Mucosa of rectum (tissue), 2 donors: Measurements from ENCODE around the gene PRDM2.

Experiments
- H3K27ac ChIP-seq, 2 donors: one replicate each; pipeline ENCODE4 v1.7.0; 2013; ENCODE audit warnings: inconsistent platforms in 2 of 2, low read depth in 2 of 2, low read length in 2 of 2
- H3K27me3 ChIP-seq, 2 donors: one replicate each; pipeline ENCODE4 v1.7.0; 2013; ENCODE audit warnings: low read length in 2 of 2; ENCODE audit not compliant: control insufficient read depth in 2 of 2, insufficient read depth in 2 of 2
- H3K36me3 ChIP-seq, 2 donors: one replicate each; pipeline ENCODE4 v1.7.0; 2013; ENCODE audit warnings: low read length in 2 of 2; ENCODE audit not compliant: control insufficient read depth in 2 of 2, insufficient read depth in 2 of 2
- H3K4me1 ChIP-seq, 2 donors: one replicate each; pipeline ENCODE4 v1.7.0; 2013; ENCODE audit warnings: low read length in 2 of 2, mild to moderate bottlenecking in 1 of 2; ENCODE audit not compliant: control insufficient read depth in 2 of 2, insufficient read depth in 2 of 2
- H3K4me3 ChIP-seq, 2 donors: one replicate each; pipeline ENCODE4 v1.7.0; 2013; ENCODE audit warnings: low read length in 2 of 2
- H3K9ac ChIP-seq, 2 donors: one replicate each; pipeline ENCODE4 v1.7.0; 2013; ENCODE audit warnings: low read length in 2 of 2, low read depth in 1 of 2, mild to moderate bottlenecking in 1 of 2
- H3K9me3 ChIP-seq, 2 donors: one replicate each; pipeline ENCODE4 v1.7.0; 2013; ENCODE audit warnings: low read length in 2 of 2; ENCODE audit not compliant: control insufficient read depth in 2 of 2
- donor health status: healthy.
- donor health status: Normal muscosa, but diverticular disease.

PRDM2 gene

GRCh38 chr1:13730751-13731482 is 30.9 kb downstream of the PRDM2 start:
- Histone ChIP-seq H3K9me3 (no peaks in the 10 kb centered on the region), H3K27me3 (no peaks in the 10 kb centered on the region), H3K4me3 (peak overlapping the region; percentile 1 to 64), H3K27ac (peak overlapping the region; percentile 60 to 79), H3K9ac (peak overlapping the region; percentile 2 to 5), H3K36me3 (no peaks in the 10 kb centered on the region), H3K4me1 (peaks cover 4 to 8% of the 10 kb centered on the region in 2 donors)

- Histone ChIP-seq H3K27me3 (no peaks in the 10 kb centered on the region), H3K27ac (peak overlapping the region in 1 of 2 donors; percentile 15), H3K4me3 (no peak overlapping the region), H3K36me3 (no peaks in the 10 kb centered on the region), H3K9ac (no peak overlapping the region), H3K9me3 (no peaks in the 10 kb centered on the region), H3K4me1 (peaks cover 4 to 8% of the 10 kb centered on the region in 2 donors)
Observed at GRCh38 chr1:13731897-13732296, 31.9 kb downstream of the PRDM2 start.

GRCh38 chr1:13732971-13733667 is 33.1 kb downstream of the PRDM2 start:
- H3K4me3 ChIP-seq: no peak overlapping the region
- no peaks in the 10 kb centered on the region for H3K36me3 ChIP-seq
- no peaks in the 10 kb centered on the region for H3K27me3 ChIP-seq
- no peaks in the 10 kb centered on the region for H3K9me3 ChIP-seq
- H3K4me1 ChIP-seq: peaks cover 4 to 8% of the 10 kb centered on the region in 2 donors
- H3K27ac ChIP-seq: peak overlapping the region in 1 of 2 donors; percentile 35
- H3K9ac ChIP-seq: no peak overlapping the region

- Histone ChIP-seq H3K27ac (peak overlapping the region in 1 of 2 donors; percentile 35), H3K9me3 (no peaks in the 10 kb centered on the region), H3K9ac (no peak overlapping the region), H3K4me3 (no peak overlapping the region), H3K36me3 (no peaks in the 10 kb centered on the region), H3K4me1 (peaks cover 4 to 6% of the 10 kb centered on the region in 2 donors), H3K27me3 (no peaks in the 10 kb centered on the region)
Observed at GRCh38 chr1:13733711-13734110, 33.7 kb downstream of the PRDM2 start.

GRCh38 chr1:13735168-13735930 is 35.4 kb downstream of the PRDM2 start:
- Histone ChIP-seq H3K27ac (no peak overlapping the region), H3K4me1 (peaks cover 2 to 6% of the 10 kb centered on the region in 2 donors), H3K4me3 (no peak overlapping the region), H3K9ac (no peak overlapping the region), H3K9me3 (no peaks in the 10 kb centered on the region), H3K27me3 (no peaks in the 10 kb centered on the region), H3K36me3 (no peaks in the 10 kb centered on the region)

GRCh38 chr1:13737398-13737797 is 37.4 kb downstream of the PRDM2 start:
- Histone ChIP-seq H3K27ac (no peak overlapping the region), H3K27me3 (no peaks in the 10 kb centered on the region), H3K9ac (no peak overlapping the region), H3K4me1 (no peaks in the 10 kb centered on the region), H3K9me3 (no peaks in the 10 kb centered on the region), H3K4me3 (no peak overlapping the region), H3K36me3 (peaks cover 0 to 6% of the 10 kb centered on the region in 2 donors)

- H3K4me3 ChIP-seq: no peak overlapping the region
- no peak overlapping the region for H3K9ac ChIP-seq
- no peaks in the 10 kb centered on the region for H3K27me3 ChIP-seq
- H3K27ac ChIP-seq: no peak overlapping the region
- H3K9me3 ChIP-seq: no peaks in the 10 kb centered on the region
- H3K36me3 ChIP-seq: peaks cover 0 to 9% of the 10 kb centered on the region in 2 donors
- H3K4me1 ChIP-seq: peaks cover 13 to 14% of the 10 kb centered on the region in 2 donors
Observed at GRCh38 chr1:13746342-13746741, 46.4 kb downstream of the PRDM2 start.

- Histone ChIP-seq H3K9ac (peak overlapping the region; percentile 79 to 86), H3K27me3 (no peaks in the 10 kb centered on the region), H3K4me1 (peaks cover 13 to 19% of the 10 kb centered on the region in 2 donors), H3K4me3 (peak overlapping the region; percentile 84 to 85), H3K9me3 (no peaks in the 10 kb centered on the region), H3K36me3 (peaks cover 0 to 10% of the 10 kb centered on the region in 2 donors), H3K27ac (peak overlapping the region; percentile 91 to 95)
Observed at GRCh38 chr1:13748610-13749505, 48.9 kb downstream of the PRDM2 start.

- peak overlapping the region; percentile 81 to 90 for H3K9ac ChIP-seq
- H3K36me3 ChIP-seq: peaks cover 0 to 14% of the 10 kb centered on the region in 2 donors
- H3K27ac ChIP-seq: peak overlapping the region; percentile 91 to 95
- no peaks in the 10 kb centered on the region for H3K27me3 ChIP-seq
- peaks cover 13 to 19% of the 10 kb centered on the region in 2 donors for H3K4me1 ChIP-seq
- H3K4me3 ChIP-seq: peak overlapping the region; percentile 81 to 91
- no peaks in the 10 kb centered on the region for H3K9me3 ChIP-seq
Observed at GRCh38 chr1:13749543-13750341, 49.8 kb downstream of the PRDM2 start.
